Superior temporal gyrus (tissue), 1 donor: ENCODE data around the gene SORBS1.
"Not testable (repeated sequence)": the region's sequence is repeated elsewhere in the genome, so short reads cannot be mapped to it uniquely, and the experiment has no call there.

Experiments used
- DNase-seq: peaks from one replicate; pipeline ENCODE4 v3.0.0-alpha.2; 2016; ENCODE audit errors: extremely low spot score

Gene SORBS1

DNA sequence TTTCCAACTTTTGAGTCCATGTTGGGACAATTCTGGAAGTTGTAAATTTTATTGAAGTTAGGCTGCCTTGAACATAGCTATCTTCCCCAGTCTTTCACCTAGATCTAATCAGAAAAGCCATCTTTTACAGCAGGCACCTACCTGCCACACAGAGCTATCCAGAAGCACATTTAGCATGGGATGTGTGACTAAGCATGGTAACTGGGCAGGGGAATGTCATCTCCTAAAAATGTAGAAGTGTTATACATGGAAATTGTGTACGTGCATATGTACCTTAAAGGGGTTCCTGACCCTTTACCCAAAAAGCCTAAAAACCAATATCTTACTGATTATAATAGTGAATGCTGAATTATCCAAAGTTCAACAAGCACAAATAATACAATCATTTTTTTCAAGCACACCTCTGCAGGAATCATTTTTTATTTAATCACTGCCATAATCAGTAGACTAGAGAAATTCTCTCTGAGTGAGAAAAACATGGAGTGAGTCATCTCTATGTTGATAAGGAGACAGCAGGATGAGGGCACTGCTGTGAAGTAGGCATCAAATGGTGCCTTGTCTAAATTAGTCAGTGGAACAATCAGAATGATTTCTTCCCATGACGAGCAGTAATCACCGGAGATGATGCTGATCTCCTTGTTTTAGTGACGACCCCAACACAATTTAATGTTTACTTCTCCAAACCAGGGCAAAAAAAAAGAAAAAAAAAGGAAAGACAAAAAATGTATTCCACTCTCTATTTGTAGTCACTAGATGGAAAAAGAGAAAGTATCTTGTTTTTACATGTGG is 75.9 kb downstream of the SORBS1 start:
- no peak for DNase-seq

- DNase-seq, result no peak
Observed at GRCh38 chr10:95482501-95483233, 78.5 kb downstream of the SORBS1 start.

GRCh38 chr10:95480901-95481491 is 80.2 kb downstream of the SORBS1 start:
- DNase-seq, result no peak

GRCh38 chr10:95480102-95480900 is 80.9 kb downstream of the SORBS1 start:
- no peak for DNase-seq

- no peak for DNase-seq
Observed at GRCh38 chr10:95478935-95479334, 82.2 kb downstream of the SORBS1 start.

DNA sequence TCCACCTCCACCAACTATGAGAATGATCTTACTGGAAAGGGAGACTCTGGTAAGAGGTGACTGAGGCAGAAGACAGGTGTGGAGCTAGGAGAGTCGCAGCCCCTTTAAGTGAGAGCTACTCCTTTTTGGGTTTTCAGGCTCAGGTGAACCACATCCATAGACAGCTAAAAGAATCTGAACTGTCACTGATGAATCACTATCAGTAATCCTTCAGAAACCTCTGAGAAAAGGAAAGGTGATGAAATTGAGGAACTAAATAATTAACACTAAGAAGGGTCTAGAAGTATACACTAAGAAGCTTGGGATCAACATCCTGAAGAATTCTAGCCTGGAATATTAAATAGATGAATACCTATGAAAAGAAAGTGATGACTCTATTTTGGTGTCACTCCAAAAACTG is 83.0 kb downstream of the SORBS1 start:
- no peak for DNase-seq

DNA sequence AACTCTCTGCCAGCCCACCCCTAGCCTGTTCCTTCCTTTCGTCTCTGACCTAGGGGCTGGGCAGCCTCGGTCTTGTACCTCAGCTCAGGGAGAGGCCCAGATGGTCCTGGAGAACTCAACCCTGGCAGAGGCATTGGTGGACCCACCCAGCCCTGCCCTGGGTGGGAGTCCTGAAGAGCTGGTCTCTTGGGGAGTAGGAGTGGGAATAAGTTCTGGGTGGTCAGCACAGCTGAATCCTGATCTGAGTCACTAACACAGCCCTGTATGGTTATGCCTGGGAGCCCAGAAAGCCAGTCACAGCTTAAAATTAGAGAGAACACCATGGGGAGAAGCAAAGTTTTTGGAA is 84.0 kb downstream of the SORBS1 start:
- DNase-seq, result no peak

- peak; percentile 68 for DNase-seq
Observed at GRCh38 chr10:95476469-95477174, 84.5 kb downstream of the SORBS1 start.

- no peak for DNase-seq
Observed at GRCh38 chr10:95475827-95476468, 85.2 kb downstream of the SORBS1 start.

DNA sequence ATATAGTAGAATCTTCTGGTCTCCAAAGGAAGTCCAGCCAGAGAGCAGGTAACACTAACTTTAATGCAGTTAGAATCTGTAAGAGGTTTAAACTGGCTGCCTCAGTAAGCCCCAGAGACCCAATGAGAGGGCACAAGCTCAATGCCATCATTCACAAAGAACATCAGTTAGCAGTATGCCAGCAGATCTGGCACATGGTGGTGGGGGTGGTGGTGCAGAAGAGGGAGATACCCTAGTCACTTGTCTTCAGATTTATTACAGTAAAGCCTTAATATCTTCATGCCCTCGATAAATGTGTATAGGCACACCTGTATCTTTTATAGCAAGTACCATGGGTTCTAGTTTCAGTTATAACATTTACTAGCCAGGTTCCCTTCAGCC is 86.2 kb downstream of the SORBS1 start:
- no peak for DNase-seq

GRCh38 chr10:95474228-95475002 is 86.8 kb downstream of the SORBS1 start:
- DNase-seq, result peak; percentile 60

DNA sequence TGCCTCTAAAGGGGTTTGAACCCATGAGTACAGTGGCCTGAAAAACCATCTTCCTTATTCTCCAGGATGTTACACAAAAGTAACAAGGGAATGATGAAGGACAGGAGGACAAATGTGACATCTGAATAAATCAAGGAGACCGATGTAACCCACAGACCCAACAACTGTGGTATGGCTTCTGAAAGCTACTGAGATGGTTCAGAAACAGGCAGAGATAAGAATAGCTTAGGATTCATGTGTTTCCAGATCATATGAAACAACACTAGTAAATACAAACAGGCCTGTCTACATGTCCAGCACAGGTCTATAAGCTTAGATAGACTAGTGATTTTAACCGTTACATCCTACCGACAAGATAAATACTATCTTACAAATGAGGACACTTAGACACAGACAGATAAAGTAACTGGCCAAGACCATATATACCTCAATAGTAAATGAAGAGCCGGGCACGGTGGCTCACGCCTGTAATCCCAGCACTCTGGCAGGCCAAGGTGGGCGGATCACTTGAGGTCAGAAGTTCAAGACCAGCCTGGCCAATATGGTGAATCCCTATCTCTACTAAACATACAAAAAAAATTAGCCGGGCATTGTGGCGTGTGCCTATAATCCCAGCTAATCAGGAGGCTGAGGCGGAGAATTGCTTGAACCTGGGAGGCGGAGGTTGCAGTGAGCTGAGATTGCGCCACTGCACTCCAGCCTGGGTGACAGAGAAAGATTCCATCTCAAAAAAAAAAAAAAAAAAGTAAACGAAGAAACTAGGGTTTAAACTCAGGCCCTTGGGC is 88.7 kb downstream of the SORBS1 start:
- no peak for DNase-seq

GRCh38 chr10:95469676-95470075 is 91.5 kb downstream of the SORBS1 start:
- DNase-seq, result no peak

DNA sequence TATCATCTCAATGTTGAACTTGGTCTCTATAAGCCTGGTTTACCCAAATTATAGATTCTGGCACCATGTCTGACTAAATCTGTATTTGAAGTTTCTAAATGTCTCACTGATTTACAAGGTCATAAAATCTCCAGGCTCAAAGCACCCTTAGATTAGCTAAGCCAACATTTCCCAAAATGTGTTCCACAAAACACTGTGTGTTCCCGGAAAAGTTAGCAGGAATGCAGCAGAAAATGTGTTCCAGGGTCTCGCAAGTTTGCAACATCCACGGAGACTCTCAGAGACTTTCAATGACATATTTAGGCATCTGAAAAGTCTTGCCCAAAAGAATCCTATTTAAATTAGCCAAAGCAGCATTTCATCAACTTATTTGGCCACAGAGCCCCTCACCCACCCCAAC is 91.9 kb downstream of the SORBS1 start:
- no peak for DNase-seq

- not testable (repeated sequence) for DNase-seq
Observed at GRCh38 chr10:95467642-95468041, 93.5 kb downstream of the SORBS1 start.

DNA sequence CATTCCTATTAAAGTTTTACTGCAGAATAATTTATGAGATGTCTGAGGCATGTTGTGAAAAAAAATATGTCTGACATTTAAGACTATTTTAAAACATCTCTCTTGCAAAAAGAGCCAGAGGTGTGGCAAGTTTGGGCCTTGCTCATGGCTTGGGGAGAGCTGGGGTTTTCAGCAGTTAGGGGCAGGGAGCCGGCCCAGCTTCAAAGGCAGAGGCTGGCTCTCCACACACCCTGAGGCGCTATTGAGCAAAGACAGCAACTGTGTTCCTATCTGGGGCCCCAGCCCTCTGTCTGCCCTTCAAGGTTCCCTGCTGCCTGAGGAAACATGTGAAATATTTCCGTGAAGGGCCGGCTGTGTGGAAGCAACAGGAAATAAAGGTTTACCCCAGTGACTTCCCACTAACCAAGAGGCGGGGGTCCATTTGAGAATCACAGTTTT is 94.0 kb downstream of the SORBS1 start:
- no peak for DNase-seq

GRCh38 chr10:95466436-95466835 is 94.7 kb downstream of the SORBS1 start:
- DNase-seq, result no peak

GRCh38 chr10:95464280-95464679 is 96.9 kb downstream of the SORBS1 start:
- no peak for DNase-seq
